ENCODE results near the gene NIBAN1.

The NIBAN1 gene

DNA sequence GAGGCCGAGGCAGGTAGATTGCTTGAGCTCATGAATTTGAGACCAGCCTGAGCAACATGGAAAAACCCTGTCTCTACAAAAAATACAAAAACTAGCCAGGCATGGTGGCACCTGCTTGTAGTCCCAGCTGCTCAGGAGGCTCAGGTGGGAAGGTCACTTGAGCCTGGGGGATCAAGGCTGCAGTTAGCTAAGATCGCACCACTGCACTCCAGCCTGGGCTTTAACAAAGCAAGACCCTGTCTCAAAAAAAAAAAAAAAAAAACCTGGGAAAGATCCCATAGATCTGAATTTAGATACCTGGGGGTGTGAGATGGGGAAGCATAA, 32.9 kb downstream of the NIBAN1 start:
- DNase-seq: no peak

DNA sequence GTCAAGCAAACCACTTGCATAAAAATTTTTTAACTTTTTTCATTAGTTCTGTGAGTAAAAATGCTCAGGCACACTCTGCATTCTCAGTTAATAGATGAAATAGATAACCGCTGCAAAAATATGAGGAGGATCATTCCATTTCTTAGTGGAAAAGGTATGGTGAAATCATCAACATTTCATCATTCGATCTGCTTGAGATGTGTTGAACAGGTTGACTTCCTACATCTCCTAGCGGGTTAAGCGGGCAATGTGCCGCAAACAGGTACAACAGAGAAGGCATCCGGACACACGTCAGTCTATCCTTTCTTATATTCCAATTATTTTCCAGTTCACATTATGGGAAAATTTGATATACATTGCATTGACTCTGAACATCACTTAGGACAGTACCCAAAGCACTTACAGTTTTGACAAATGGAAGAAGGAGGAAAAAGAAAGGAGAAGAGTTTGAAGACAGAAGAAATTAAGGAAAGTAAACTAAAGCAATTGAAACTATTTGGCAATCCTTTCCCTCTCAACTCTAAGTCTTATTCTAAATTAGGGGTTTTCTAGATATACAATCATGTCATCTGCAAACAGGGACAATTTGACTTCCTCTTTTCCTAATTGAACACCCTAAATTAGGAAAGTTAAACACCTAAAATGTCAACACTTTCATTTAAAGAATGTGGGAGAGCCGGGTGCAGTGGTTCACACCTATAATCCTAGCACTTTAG, 33.5 kb downstream of the NIBAN1 start:
- DNase-seq: no peak

DNA sequence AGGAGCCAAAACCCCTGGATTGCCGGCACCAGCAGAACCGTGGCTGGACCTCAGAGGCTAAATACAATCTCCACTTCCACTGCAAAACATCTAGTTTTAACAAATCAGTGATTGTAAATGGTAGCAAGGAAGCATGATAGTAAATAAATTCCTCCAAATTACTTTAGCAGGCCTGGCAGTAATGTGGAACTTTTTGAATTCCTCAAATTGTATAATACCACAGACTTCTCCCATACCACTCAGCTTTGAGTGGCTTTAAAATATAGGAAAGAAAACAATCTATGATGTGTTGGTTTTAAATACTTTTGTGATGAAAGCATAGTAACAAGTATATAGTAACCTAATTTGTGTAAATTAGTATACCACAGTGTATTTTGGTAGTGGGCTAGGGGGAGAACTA, 34.1 kb downstream of the NIBAN1 start:
- DNase-seq: no peak

DNA sequence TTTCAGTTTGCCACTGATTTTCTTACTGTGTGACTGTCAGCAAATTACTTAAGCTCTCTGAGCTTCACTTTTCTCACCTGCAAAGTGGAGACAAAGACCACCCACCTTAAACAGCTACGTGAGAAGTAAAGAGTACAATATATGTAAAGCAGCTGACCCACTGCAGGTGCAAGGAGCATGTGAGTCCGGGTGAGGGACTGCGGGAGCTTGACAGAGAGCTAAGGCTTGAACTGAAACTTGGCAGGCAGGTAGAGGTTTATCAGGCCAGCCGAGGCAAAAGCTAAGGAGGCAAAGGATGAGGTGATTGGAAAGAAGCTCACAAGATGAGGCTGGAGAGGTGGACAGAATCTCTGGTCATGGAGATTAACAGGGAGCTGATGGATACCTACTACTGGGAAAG, 36.6 kb downstream of the NIBAN1 start:
- no peak for DNase-seq

DNA sequence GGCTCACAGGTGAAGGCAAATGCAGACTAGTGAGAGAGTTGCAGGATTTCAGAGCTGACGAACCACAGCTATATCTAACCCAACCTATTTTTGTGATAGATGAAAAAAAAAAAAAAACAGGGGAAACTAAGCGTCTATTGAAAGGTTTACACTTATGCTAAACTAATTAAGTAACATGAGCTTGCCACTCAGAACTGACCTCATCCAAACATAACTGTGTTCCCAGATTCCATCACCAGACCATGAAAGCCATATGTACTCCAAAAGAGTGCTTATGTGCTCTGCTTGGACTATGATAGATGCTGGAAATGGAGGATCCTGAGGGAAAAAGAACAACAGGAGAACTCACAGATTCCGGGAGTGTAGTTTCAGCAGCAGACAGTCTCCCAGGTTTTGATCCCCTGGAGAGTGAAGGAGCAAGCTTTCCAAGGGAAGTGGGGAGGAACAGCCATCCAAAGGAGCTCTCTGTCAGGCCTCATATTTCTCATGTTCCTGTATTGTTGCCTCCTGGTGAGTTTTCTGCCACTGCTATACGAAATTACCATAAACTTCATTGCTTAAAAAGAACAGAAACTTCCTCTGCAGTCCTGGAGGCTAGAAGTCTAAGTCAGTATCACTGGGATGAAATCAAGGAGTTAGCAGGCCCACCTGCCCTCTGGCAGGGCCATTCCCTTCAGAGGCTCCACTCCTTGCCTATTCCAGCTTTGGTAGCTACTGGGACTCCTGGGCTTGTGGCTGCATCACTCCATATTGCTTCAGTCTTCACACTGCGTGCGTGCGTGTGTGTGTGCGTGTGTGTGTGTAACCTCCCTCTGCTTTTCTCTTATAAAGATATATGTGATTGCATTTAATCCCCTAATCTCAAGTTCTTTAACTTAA, 38.1 kb downstream of the NIBAN1 start:
- DNase-seq: no peak

DNA sequence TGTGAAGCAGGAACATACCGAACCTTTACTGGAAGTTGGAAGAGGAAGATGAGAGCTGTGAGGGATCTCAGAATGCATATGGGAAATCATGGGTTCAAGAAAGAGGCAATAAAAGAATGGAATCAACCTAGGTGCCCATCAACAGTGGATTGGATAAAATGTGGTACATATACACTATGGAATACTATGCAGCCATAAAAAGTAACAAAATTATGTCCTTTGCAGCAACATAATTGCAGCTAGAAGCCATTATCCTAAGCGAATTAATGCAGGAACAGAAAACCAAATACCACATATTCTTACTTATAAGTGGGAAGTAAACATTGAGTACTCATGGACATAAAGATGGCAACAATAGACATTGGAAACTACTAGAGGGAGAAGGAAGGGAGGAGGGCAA, 40.4 kb downstream of the NIBAN1 start:
- no peak for DNase-seq

DNA sequence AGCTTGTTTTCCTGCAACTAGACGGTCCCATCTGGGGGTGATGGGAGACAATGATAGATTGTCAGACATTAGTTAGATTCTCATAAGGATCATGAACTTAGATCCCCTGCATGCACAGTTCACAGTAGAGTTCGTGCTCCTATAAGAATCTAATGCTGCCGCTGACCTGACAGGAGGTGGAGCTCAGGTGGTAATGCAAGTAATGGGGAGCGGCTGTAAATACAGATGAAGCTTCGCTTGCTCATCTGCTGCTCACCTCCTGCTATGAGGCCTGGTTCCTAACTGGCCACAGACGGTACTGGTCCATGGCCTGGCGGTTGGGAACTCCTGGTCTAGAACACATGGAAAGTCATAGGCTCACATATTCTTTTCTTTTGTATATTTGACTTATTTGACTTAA, 42.0 kb downstream of the NIBAN1 start:
- DNase-seq: no peak

DNA sequence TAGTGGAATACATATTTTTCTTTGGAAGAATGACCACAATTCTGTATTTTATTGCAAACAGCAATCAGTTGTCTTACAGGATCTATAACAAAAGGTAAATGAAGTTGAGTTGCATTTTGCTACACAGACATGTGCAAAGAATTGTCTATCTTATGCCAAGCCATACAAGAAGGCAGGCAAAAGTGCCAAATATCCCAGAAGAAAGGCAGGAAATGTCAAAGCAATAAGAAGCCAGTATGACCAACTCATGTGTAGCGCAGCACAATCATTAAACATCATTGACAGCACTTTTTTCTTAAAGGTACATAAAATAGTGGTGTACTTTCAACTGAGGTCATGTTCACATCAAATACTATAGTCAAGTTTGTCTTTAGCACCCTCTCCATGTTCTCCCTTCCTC, 42.7 kb downstream of the NIBAN1 start:
- no peak for DNase-seq

DNA sequence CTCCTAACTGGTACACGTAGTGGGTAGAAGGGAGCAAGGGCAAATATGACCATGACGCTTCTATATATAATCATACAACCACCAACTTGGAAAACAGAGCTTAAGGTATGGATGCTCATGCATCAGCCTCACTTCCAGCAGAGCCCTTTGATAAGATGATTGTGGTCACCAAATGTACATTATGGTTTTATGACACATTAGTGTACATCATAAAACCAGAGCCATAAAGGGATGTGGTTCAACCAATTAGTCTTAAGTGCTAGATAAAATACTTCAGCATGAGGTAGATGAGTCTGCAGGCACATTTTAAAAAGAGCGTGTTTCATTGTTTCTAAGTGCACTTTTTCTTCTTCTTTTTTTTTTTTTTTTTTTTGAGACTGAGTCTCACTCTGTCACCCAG, 43.7 kb downstream of the NIBAN1 start:
- peak; percentile 14 for DNase-seq

DNA sequence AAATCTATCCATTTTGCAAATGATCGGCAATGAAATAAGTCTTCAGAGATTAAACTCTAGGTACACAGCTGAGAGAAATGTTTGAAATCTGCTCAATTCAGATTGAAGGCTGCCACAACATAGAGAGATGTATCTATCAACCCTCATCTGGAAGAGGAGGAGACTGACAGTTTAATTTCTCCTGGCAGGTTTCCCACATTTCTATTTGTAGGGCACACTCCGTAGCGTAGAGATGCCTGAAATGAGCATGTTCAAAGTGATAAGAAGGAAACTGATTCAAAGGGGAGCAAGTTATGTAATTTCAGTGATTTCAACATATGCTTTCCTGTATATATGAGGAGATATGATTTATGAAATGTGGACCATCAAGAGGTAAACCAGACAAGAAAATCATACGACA, 44.1 kb downstream of the NIBAN1 start:
- peak; percentile 88 for DNase-seq

DNA sequence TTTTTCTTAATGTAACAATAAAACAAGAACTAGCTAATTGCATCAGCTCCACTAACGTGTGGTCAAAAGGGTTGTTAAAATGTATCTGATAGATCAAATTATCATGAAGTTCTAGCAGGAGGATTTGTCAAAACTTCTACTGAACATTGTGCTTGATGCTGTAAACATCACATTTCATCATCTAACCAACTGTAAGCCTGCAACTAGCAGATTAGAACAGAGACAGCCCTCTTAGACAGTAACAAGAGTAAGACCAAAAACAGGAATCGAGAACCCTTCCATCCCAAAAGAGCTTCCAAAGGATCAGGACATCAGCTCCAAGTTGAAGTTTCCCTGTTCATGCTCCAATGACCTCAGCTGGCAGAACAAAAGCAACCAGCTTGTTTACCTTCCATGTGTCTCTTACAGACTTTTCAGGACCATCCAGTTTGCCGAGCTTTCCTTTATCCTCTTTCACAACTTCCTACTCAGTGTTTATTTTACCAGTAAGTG, 44.6 kb downstream of the NIBAN1 start:
- peak; percentile 88 for DNase-seq

DNA sequence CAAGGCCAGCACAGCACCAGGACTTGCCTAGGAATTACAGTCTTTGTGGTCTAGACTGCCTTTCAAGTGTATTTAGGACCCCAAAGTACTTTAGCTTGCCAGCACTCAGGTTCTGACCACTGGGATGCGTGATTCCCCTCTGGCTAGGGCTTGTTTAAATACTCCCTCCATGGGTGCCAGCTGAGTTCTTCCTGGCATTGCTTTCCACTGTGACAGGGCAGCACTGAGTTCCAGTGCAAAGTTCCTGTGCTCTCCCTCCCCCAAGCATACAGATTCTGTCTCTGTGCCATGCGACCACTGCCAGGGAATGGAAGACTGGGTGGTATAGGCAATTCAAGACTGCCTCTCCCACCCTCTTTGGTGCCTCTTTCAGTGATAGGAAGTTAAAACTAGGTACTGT, 45.9 kb downstream of the NIBAN1 start:
- DNase-seq: no peak
